ENCODE measurements around the gene LCNL1.

The LCNL1 gene

GRCh38 chr9:136952876-136953770 lies 29.7 kb upstream of the LCNL1 start:
- TF ChIP-seq CTCF (conservative IDR thresholded peaks at IDR 0.05; ENCODE audit: low read depth, low read length): no peak
- no peak overlapping the region for H3K4me3 ChIP-seq (ENCODE audit: low read depth, low read length)
- DNase-seq (ENCODE audit: low read depth): no peak

GRCh38 chr9:136953771-136954269 lies 29.0 kb upstream of the LCNL1 start:
- H3K4me3 ChIP-seq (ENCODE audit: low read depth, low read length): no peak overlapping the region
- DNase-seq (ENCODE audit: low read depth): no peak

GRCh38 chr9:136954270-136955083 lies 28.3 kb upstream of the LCNL1 start:
- DNase-seq (ENCODE audit: low read depth): no peak
- no peak overlapping the region for H3K4me3 ChIP-seq (ENCODE audit: low read depth, low read length)
- TF ChIP-seq CTCF (conservative IDR thresholded peaks at IDR 0.05; ENCODE audit: low read depth, low read length): no peak

More at GRCh38 chr9:136953771-136954269, 29.0 kb upstream of the LCNL1 start:
- no peak for TF ChIP-seq CTCF (conservative IDR thresholded peaks at IDR 0.05; ENCODE audit: low read depth, low read length)

- DNase-seq (ENCODE audit: low read depth): no peak
- no peak for TF ChIP-seq CTCF (conservative IDR thresholded peaks at IDR 0.05; ENCODE audit: low read depth, low read length)
- no peak overlapping the region for H3K4me3 ChIP-seq (ENCODE audit: low read depth, low read length)
These were observed 27.4 kb upstream of the LCNL1 start for GRCh38 chr9:136955202-136955942.

GRCh38 chr9:136955943-136956335 lies 26.9 kb upstream of the LCNL1 start:
- TF ChIP-seq CTCF (conservative IDR thresholded peaks at IDR 0.05; ENCODE audit: low read depth, low read length): no peak
- DNase-seq (ENCODE audit: low read depth): no peak
- H3K4me3 ChIP-seq (ENCODE audit: low read depth, low read length): no peak overlapping the region

GRCh38 chr9:136956604-136957003 lies 26.2 kb upstream of the LCNL1 start:
- no peak for TF ChIP-seq CTCF (conservative IDR thresholded peaks at IDR 0.05; ENCODE audit: low read depth, low read length)
- no peak for DNase-seq (ENCODE audit: low read depth)
- no peak overlapping the region for H3K4me3 ChIP-seq (ENCODE audit: low read depth, low read length)

Data from choroid plexus epithelial cell (primary cell).